Colonic mucosa (tissue), 4 donors: ENCODE results near the gene SLC26A1. TPM values are rescaled to one million over a fixed set of nuclear protein-coding genes. Genes with fewer than 3 reads are reported as not detected.

Source experiments
- DNase-seq: peaks from one replicate; pipeline ENCODE4 v3.0.0-alpha.2; 2020
- H3K27ac ChIP-seq: fragments of 200-600 bp; one replicate; pipeline ENCODE4 v1.8.0; 2021
- H3K27me3 ChIP-seq: fragments of 200-600 bp; one replicate; pipeline ENCODE4 v1.8.0; 2021
- H3K36me3 ChIP-seq: fragments of 200-600 bp; one replicate; pipeline ENCODE4 v1.8.0; 2021
- H3K4me1 ChIP-seq: fragments of 200-600 bp; one replicate; pipeline ENCODE4 v1.8.0; 2021; ENCODE audit warnings: mild to moderate bottlenecking
- H3K4me3 ChIP-seq: fragments of 200-600 bp; one replicate; pipeline ENCODE4 v1.8.0; 2021
- H3K9ac ChIP-seq, 2 donors: one replicate each; pipeline ENCODE4 v1.7.0; 2013; ENCODE audit warnings: control low read depth in 2 of 2, low read depth in 2 of 2, low read length in 2 of 2
- H3K9me3 ChIP-seq: fragments of 200-600 bp; one replicate; pipeline ENCODE4 v1.8.0; 2021
- CTCF ChIP-seq: fragments of 200-600 bp; IDR thresholded peaks from one replicate; pipeline ENCODE4 v1.8.0; 2022; ENCODE audit warnings: antibody characterized with exemption, mild to moderate bottlenecking
- intact Hi-C: fragments of 100-400 bp; cut with DNase I; formaldehyde crosslinking; loops from one replicate; pipeline ENCODE4 v1.14.1; 2022
- total RNA-seq, 2 donors: library from RNA; stranded (reverse); fragmentation: NEBNext Ultra II Directional in 1 of 2; extraction: Animal tissue kit (Norgen Biotek cat#: 25700) in 1 of 2; gene quantifications; one replicate each; pipeline ENCODE4 v1.2.1, GENCODE V29; 2021
- donor health status: healthy.
- donor health status: DM: no; HTN: no; CAD: no.
- donor health status: DM: no; HTN: no; CAD: no.

Gene SLC26A1
- total RNA-seq, 2 donors from 2014 or later = 0.77 to 3.8 TPM

GRCh38 chr4:1027219-1027914 is 34.2 kb upstream of the SLC26A1 start:
- Histone ChIP-seq H3K4me3 (no peak overlapping the region), H3K9me3 (no peaks in the 10 kb centered on the region), H3K4me1 (peaks cover 11% of the 10 kb centered on the region), H3K36me3 (no peaks in the 10 kb centered on the region), H3K9ac (no peak overlapping the region), H3K27ac (no peak overlapping the region), H3K27me3 (peaks cover 9% of the 10 kb centered on the region)
- no peak for DNase-seq
- no peak for TF ChIP-seq CTCF
- intact Hi-C loops = no loop called here

GRCh38 chr4:1026115-1026514 is 32.9 kb upstream of the SLC26A1 start:
- peak; percentile 65 for DNase-seq

GRCh38 chr4:1024882-1025545 is 31.8 kb upstream of the SLC26A1 start:
- Histone ChIP-seq H3K36me3 (no peaks in the 10 kb centered on the region), H3K27ac (no peak overlapping the region), H3K9me3 (no peaks in the 10 kb centered on the region), H3K27me3 (peaks cover 7% of the 10 kb centered on the region), H3K9ac (no peak overlapping the region), H3K4me3 (no peak overlapping the region), H3K4me1 (peaks cover 11% of the 10 kb centered on the region)
- DNase-seq = no peak
- intact Hi-C loops = no loop called here
- TF ChIP-seq CTCF = no peak

More at GRCh38 chr4:1026115-1026514, 32.9 kb upstream of the SLC26A1 start:
- H3K27me3 ChIP-seq = peaks cover 7% of the 10 kb centered on the region
- intact Hi-C loops = no loop called here
- no peaks in the 10 kb centered on the region for H3K9me3 ChIP-seq
- no peak overlapping the region for H3K9ac ChIP-seq
- H3K4me1 ChIP-seq = peaks cover 16% of the 10 kb centered on the region
- no peaks in the 10 kb centered on the region for H3K36me3 ChIP-seq
- no peak overlapping the region for H3K4me3 ChIP-seq
- H3K27ac ChIP-seq = no peak overlapping the region
- no peak for TF ChIP-seq CTCF

- no peak overlapping the region for H3K9ac ChIP-seq
- H3K9me3 ChIP-seq = no peaks in the 10 kb centered on the region
- no peak for DNase-seq
These were observed 30.9 kb upstream of the SLC26A1 start for GRCh38 chr4:1023895-1024740.

More at GRCh38 chr4:1023895-1024740, 30.9 kb upstream of the SLC26A1 start:
- Histone ChIP-seq H3K27me3 (peaks cover 7% of the 10 kb centered on the region), H3K4me3 (no peak overlapping the region), H3K4me1 (peaks cover 9% of the 10 kb centered on the region), H3K27ac (no peak overlapping the region), H3K36me3 (no peaks in the 10 kb centered on the region)
- intact Hi-C loops = no loop called here
- no peak for TF ChIP-seq CTCF
